GM19240 (cell line): ENCODE data around the gene CPXM2.

ENCODE experiments used
- DNase-seq: peaks from one replicate; pipeline ENCODE4 v3.0.0; 2011; ENCODE audit warnings: low spot score; ENCODE audit not compliant: insufficient read length

The CPXM2 gene

GRCh38 chr10:123904834-123905409 is 13.3 kb upstream of the CPXM2 start:
- DNase-seq: no peak

GRCh38 chr10:123903621-123904020 is 12.0 kb upstream of the CPXM2 start:
- DNase-seq: no peak

- DNase-seq: no peak
These were observed 10.0 kb upstream of the CPXM2 start for GRCh38 chr10:123901621-123902020.

- no peak for DNase-seq
These were observed 5.5 kb upstream of the CPXM2 start for GRCh38 chr10:123897146-123897545.

- no peak for DNase-seq
These were observed 4.8 kb upstream of the CPXM2 start for GRCh38 chr10:123896246-123896927.

DNA sequence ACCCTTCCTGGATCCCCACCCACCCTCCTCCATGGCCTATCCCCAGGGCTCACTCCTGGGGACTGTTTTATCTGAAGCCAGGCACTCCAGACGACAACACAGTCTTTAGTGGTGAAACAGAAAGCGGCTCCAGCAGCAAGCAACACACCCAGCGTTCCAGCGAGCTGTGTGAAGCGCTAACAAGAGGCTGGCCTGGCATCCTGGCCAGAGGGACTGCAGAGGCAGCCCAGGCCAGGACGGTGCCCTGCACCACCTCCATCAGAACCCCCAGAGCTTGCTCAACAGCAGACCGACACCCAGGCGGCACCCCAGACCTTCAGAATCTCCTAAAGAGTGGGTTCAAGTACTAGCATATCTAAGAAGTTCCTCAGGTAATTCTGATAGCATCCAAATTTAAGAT is 2.0 kb upstream of the CPXM2 start:
- no peak for DNase-seq

DNA sequence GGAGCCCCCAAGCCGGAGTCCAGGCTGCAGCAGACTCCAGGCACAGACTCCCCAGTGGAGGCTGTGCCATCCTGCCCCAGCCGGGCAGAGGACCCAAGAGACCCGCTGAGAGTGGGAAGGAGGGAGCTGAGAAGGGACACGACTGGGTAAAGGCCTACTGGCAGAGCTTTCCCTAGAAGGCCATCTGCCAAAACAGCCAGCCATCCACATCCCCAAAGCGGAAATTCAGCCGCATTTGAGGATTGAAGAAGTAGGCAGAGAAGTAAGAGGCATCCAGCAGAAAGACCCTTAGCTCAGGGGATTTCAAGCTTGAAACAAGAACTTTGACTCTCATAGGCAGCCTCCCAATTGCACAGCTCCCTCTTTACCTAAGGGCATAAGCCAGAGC is 857 bp downstream of the CPXM2 start:
- no peak for DNase-seq

DNA sequence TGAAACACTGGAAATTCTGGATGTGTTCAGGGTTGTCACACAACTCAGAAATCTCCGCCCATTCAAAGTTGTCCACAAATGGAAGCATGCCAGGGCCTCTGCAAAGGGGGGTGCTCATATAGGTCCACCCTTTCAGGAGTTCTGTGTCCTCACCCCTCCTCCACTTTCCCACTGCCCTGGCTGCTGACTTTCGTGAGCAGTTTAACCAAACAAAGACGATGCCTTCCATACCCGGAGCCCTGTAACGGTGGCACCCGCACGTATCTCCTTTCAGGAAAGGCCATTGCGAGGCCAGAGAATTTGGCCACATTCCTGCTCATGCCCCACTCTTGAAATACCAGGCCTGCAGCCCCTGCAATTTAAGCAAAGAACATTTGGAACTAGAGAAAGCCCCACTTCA is 1.4 kb downstream of the CPXM2 start:
- no peak for DNase-seq

GRCh38 chr10:123889821-123890220 is 1.8 kb downstream of the CPXM2 start:
- no peak for DNase-seq

DNA sequence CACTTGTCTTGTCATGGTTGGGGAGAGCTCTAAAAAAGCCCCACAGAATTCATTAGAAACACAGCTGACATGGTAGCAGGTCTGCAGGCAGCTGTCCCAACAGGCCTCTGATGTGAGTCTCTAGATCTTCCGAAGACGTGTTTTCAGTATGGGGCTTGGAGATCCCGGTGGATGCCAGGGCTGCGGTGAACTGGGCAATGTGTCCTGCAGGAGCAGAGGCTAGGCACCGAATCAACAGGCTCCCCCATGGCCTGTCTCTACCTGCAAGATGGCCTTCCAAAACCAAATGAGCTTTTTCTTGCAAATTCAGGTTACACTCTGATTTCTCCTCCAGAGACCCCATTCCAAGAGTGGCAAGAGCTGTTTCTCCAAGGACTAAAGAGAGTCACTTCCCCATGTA is 2.9 kb downstream of the CPXM2 start:
- no peak for DNase-seq

DNA sequence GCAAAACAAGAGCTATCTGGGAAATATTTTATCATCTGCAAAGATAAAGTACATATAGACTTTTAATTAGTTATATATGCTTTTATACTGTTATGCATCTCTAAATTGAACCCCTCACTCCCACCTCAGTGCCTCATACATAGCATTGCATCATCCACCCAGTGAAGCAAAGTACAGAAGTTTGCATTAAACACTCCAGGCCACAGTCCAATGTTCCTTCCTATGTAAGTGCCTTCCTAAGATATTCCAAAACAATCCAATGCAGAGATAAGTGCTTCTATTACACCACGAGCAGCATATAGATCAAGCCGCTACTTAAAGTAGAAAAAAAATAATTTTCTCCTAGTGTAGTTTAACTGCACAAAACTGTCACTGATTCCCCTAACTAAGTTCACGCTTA is 3.4 kb downstream of the CPXM2 start:
- DNase-seq: no peak

- DNase-seq: no peak
These were observed 5.3 kb downstream of the CPXM2 start for GRCh38 chr10:123886292-123886691.

- no peak for DNase-seq
These were observed 6.0 kb downstream of the CPXM2 start for GRCh38 chr10:123885406-123886170.

GRCh38 chr10:123884907-123885381 is 6.7 kb downstream of the CPXM2 start:
- DNase-seq: no peak

- no peak for DNase-seq
These were observed 7.2 kb downstream of the CPXM2 start for GRCh38 chr10:123884351-123884906.

DNA sequence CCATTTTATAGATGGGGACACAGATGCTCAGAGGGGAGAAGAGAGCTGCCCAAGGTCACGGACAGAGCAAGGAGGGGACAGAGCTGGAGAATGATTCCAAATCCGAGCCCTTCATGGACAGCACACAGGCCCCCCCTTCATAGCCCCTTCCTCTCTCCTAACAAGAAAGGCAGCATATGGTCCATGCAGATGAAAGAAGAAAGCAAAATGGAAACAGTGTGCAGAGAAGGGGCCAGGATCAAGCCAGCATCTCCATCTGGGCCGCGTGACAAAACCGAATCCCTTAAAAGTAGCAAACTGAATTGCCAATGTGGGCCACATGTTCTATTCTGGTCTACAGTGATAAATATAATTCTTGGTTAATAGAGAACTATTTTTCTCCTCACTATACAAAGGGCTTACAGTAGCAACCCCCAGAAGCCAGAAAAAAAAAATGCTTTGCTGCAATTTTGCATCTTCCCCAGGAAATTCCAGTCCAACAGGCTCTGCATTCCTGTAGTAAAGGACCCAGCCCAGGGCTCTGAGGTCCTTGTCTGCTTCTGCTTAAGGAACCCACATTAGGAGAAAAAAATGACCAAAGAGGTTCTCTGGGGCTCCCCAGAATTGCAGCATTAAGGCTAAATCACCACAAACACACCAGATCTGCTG is 7.8 kb downstream of the CPXM2 start:
- no peak for DNase-seq

- DNase-seq: no peak
These were observed 8.7 kb downstream of the CPXM2 start for GRCh38 chr10:123882681-123883445.

DNA sequence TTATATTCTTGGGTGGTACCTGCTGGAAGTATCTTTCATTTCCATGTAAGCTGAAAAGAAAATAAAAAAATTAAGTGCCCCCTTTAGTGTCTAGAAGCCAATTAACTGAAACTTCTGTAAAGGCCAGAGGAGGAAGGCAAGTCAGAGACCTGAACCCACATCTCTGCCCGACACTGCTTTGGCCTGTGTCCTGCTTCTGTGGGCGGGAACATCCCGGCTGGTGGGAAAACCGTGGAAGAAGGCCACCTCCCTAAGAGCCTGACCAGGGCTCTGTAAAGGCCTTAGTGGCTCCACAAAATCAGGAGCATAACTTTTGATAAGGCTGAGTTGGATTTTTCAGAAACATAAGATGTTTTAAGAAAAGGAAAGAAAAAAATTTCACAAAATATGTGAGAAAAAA is 9.4 kb downstream of the CPXM2 start:
- no peak for DNase-seq

GRCh38 chr10:123879606-123880257 is 11.9 kb downstream of the CPXM2 start:
- DNase-seq: no peak

DNA sequence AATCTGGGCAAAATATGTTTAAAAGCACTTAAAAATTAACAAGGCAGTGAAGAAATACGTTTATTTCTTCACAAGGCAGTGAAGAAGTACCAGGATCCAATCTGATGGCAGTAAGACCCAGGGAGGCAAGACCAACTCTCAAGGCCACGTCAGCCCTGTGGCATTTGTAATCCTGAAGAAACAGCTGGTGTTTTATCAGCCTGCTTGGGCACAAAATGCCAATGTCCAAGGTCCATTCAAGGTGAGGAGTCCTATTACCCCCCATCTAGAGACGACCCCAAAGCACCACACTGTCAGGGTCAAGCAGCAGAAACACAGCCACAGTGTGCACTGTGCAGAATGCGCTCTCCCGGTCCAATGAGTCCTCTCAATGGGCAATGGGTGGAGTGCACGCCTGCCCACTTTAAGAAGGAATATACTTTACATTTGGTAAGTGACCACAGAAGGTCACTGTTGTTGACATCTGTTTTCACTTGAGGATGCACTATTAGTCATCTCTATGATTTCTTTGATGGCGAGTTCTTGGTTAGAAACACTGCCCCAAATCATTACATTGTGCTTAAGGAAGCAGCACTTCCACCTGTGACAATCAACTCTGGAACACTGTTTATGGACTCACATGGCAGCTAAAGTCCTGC is 12.8 kb downstream of the CPXM2 start:
- no peak for DNase-seq
